Measurements from ENCODE around the gene TIPIN. TPM values are rescaled to one million over a fixed set of nuclear protein-coding genes. Genes with fewer than 3 reads are reported as not detected.

TIPIN gene
- total and polyA plus RNA-seq, 2 of the 8 experiments (the other 6 are each of a cell fraction or from before 2014, with no cell fraction given), result 8.5 to 24.7 TPM

- no peak overlapping the region for H2AFZ ChIP-seq (ENCODE audit: low read length)
- no peak overlapping the region for H4K91ac ChIP-seq (replicated peaks; ENCODE audit: insufficient read length, low read length)
- H3K79me1 ChIP-seq (ENCODE audit: low read depth, low read length), result no peaks in the 10 kb centered on the region; the same call in 1 of the 2 replicates
- no peak overlapping the region for H4K8ac ChIP-seq (ENCODE audit: extremely low read depth, insufficient read depth, low read length)
- no peak overlapping the region for H3K23ac ChIP-seq (ENCODE audit: insufficient read length)
- H3K36me3 ChIP-seq (ENCODE audit: control insufficient read depth in 2 of 4, insufficient read depth in 4 of 4, low read length in 3 of 4), result no peaks in the 10 kb centered on the region
- H3K9ac ChIP-seq (replicated peaks in 1 of 4; ENCODE audit: extremely low read depth in 1 of 4, low read depth in 3 of 4, low read length in 3 of 4), result no peak overlapping the region
- H2BK12ac ChIP-seq (ENCODE audit: low read depth, low read length), result no peak overlapping the region
- peaks cover 0 to 4% of the 10 kb centered on the region in 2 experiments; a peak in 1 of 4 replicates for H3K79me2 ChIP-seq (ENCODE audit: control insufficient read depth in 1 of 2, insufficient read depth in 2 of 2, low read length in 2 of 2)
- H2BK5ac ChIP-seq (ENCODE audit: low read depth, low read length), result no peak overlapping the region
- no peaks in the 10 kb centered on the region for H3K9me3 ChIP-seq (ENCODE audit: insufficient read depth in 2 of 2, low read depth in 1 of 2, low read length in 1 of 2)
- no peak overlapping the region for H3K4ac ChIP-seq (replicated peaks; ENCODE audit: insufficient read length, low read depth, low read length)
- peaks cover 2% of the 10 kb centered on the region; the same call in 1 of the 2 replicates for H3K23me2 ChIP-seq (ENCODE audit: low read depth, low read length)
- no peaks in the 10 kb centered on the region for H3K27me3 ChIP-seq (replicated peaks in 1 of 4; ENCODE audit: control insufficient read depth in 3 of 4, extremely low read depth in 1 of 4, insufficient read depth in 3 of 4, low read length in 3 of 4)
- ChIA-PET CTCF (ENCODE audit: partially characterized antibody) (no interaction called here), POLR2A (ENCODE audit: partially characterized antibody) (no interaction called here)
- H4K20me1 ChIP-seq (replicated peaks in 1 of 2; ENCODE audit: control insufficient read depth in 1 of 2, insufficient read depth in 2 of 2, low read length in 2 of 2), result no peaks in the 10 kb centered on the region
- H3K27ac ChIP-seq (ENCODE audit: low read depth, low read length), result no peak overlapping the region
- no peak overlapping the region for H3K4me2 ChIP-seq (ENCODE audit: insufficient read depth in 1 of 2, low read depth in 2 of 2, low read length in 2 of 2)
- no peak overlapping the region for H3K18ac ChIP-seq (ENCODE audit: extremely low read depth, low read length)
- no peak overlapping the region for H2AK5ac ChIP-seq (ENCODE audit: low read depth, low read length)
- WGBS, 2 experiments (ENCODE audit: extremely low coverage in 1 of 2, insufficient coverage in 1 of 2, insufficient read length in 1 of 2, insufficient replicate concordance in 2 of 2, low coverage in 1 of 2, low lambda C conversion rate in 2 of 2, missing lambda C conversion rate in 1 of 2), result 84% methylated on average over 5 of the region's 5 CpGs; no CpG with 5 or more reads in 1 of the 2 experiments
- no peak overlapping the region for H2BK120ac ChIP-seq (replicated peaks; ENCODE audit: low read depth, low read length)
- no peak overlapping the region for H3K4me3 ChIP-seq (ENCODE audit: extremely low read depth in 1 of 4, insufficient read depth in 2 of 4, low read depth in 3 of 4, low read length in 4 of 4)
- FAIRE-seq, result no peak
- no peak overlapping the region for H2BK20ac ChIP-seq (ENCODE audit: low read length)
- no peak overlapping the region for H4K5ac ChIP-seq (ENCODE audit: insufficient read length, low read depth, low read length)
- H3K56ac ChIP-seq (replicated peaks; ENCODE audit: insufficient read length, low read depth, low read length), result no peak overlapping the region
- peaks cover 6 to 12% (median 7%) of the 10 kb centered on the region in 4 experiments; a peak in 6 of 7 replicates for H3K4me1 ChIP-seq (replicated peaks in 1 of 4; ENCODE audit: control insufficient read depth in 3 of 4, insufficient read depth in 4 of 4, low read length in 3 of 4)
- no peak overlapping the region for H2BK15ac ChIP-seq (ENCODE audit: low read length)
- no peak for DNase-seq (ENCODE audit: low read depth in 1 of 2, low spot score in 2 of 2)
- H3K14ac ChIP-seq (ENCODE audit: insufficient read length), result no peak overlapping the region
- TF ChIP-seq BACH1 (IDR thresholded peaks at IDR 0.05; ENCODE audit: low read length) (no peak), SAP30 (IDR thresholded peaks at IDR 0.05; ENCODE audit: insufficient read depth, insufficient replicate concordance, low read length) (no peak), SP1 (IDR thresholded peaks at IDR 0.05; ENCODE audit: low read depth, low read length) (no peak), NANOG (IDR thresholded peaks at IDR 0.05; ENCODE audit: insufficient read depth, low read depth, low read length, poor library complexity, severe bottlenecking) (no peak), RFX5 (IDR thresholded peaks at IDR 0.05; ENCODE audit: borderline replicate concordance, low read depth, low read length) (no peak), CHD1 (IDR thresholded peaks at IDR 0.05; ENCODE audit: low read depth, low read length) (no peak), KDM5A (IDR thresholded peaks at IDR 0.05; ENCODE audit: low read length) (no peak), BCL11A (IDR thresholded peaks at IDR 0.05; ENCODE audit: low read depth in 2 of 2, low read length in 2 of 2) (no peak), POLR2A (IDR thresholded peaks at IDR 0.05; ENCODE audit: control extremely low read depth in 1 of 2, low read depth in 2 of 2, low read length in 2 of 2) (no peak), HDAC2 (IDR thresholded peaks at IDR 0.05; ENCODE audit: borderline replicate concordance in 1 of 2, low read depth in 2 of 2, low read length in 2 of 2) (no peak), PHF8 (conservative IDR thresholded peaks at IDR 0.05; ENCODE audit: low read depth, low read length) (no peak), KDM4A (IDR thresholded peaks at IDR 0.05; ENCODE audit: low read depth, low read length, severe bottlenecking) (no peak), POU5F1 (IDR thresholded peaks at IDR 0.05; ENCODE audit: low read depth, low read length) (no peak)
- TF ChIP-seq, protein P1, sequence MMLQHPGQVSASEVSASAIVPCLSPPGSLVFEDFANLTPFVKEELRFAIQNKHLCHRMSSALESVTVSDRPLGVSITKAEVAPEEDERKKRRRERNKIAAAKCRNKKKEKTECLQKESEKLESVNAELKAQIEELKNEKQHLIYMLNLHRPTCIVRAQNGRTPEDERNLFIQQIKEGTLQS (IDR thresholded peaks at IDR 0.05; ENCODE audit: insufficient read depth, low read depth, low read length), result no peak
Measured at GRCh38 chr15:66296186-66296585, 60.3 kb downstream of the TIPIN start.
